ENCODE data around the gene ARPC1A.

Gene ARPC1A

DNA sequence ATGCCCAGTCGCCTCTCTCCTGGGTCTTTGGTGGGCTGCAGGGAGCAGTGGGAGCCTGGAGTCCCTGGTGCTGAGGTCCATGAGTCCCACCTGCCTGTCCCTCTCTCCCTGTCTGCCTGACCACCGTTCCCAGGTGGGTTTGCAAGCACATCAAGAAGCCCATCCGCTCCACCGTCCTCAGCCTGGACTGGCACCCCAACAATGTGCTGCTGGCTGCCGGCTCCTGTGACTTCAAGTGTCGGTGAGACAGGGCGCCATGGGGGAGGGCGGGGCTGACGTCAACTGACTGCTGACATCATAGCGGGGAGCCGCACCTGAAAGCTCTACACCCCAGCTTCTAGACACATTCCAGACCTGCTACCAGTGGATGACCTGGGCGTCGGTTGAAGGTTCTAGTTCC, 64.1 kb downstream of the ARPC1A start:
- H3K4me1 ChIP-seq (ENCODE audit: insufficient read depth, low read length, severe bottlenecking) = peaks cover 18% of the 10 kb centered on the region
- H3K9ac ChIP-seq (ENCODE audit: low read length) = no peak overlapping the region
- H3K27ac ChIP-seq (ENCODE audit: low read depth, low read length, poor library complexity, severe bottlenecking) = no peak overlapping the region
- H3K4me3 ChIP-seq (ENCODE audit: low read depth, low read length, poor library complexity, severe bottlenecking) = no peak overlapping the region
- no peak overlapping the region for H2AFZ ChIP-seq (ENCODE audit: low read length)
- no peaks in the 10 kb centered on the region for H4K20me1 ChIP-seq (ENCODE audit: insufficient read depth, low read length)
- no peaks in the 10 kb centered on the region for H3K79me2 ChIP-seq (ENCODE audit: insufficient read depth, low read length)
- no peaks in the 10 kb centered on the region for H3K9me3 ChIP-seq (ENCODE audit: low read length)
- H3K27me3 ChIP-seq (ENCODE audit: insufficient read depth, low read length) = no peaks in the 10 kb centered on the region
- no peaks in the 10 kb centered on the region for H3K9me2 ChIP-seq (ENCODE audit: low read depth, low read length)
- H3K36me3 ChIP-seq (ENCODE audit: insufficient read depth, low read length) = peaks cover 82% of the 10 kb centered on the region
- H3F3A ChIP-seq (ENCODE audit: insufficient read depth, low read length) = no peaks in the 10 kb centered on the region
- H3K4me2 ChIP-seq (ENCODE audit: low read length) = no peak overlapping the region
- TF ChIP-seq EZH2 (IDR thresholded peaks at IDR 0.05; ENCODE audit: borderline replicate concordance, low read length) = no peak
- TF ChIP-seq, protein P1, sequence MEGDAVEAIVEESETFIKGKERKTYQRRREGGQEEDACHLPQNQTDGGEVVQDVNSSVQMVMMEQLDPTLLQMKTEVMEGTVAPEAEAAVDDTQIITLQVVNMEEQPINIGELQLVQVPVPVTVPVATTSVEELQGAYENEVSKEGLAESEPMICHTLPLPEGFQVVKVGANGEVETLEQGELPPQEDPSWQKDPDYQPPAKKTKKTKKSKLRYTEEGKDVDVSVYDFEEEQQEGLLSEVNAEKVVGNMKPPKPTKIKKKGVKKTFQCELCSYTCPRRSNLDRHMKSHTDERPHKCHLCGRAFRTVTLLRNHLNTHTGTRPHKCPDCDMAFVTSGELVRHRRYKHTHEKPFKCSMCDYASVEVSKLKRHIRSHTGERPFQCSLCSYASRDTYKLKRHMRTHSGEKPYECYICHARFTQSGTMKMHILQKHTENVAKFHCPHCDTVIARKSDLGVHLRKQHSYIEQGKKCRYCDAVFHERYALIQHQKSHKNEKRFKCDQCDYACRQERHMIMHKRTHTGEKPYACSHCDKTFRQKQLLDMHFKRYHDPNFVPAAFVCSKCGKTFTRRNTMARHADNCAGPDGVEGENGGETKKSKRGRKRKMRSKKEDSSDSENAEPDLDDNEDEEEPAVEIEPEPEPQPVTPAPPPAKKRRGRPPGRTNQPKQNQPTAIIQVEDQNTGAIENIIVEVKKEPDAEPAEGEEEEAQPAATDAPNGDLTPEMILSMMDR (IDR thresholded peaks at IDR 0.05; ENCODE audit: low read length) = no peak

DNA sequence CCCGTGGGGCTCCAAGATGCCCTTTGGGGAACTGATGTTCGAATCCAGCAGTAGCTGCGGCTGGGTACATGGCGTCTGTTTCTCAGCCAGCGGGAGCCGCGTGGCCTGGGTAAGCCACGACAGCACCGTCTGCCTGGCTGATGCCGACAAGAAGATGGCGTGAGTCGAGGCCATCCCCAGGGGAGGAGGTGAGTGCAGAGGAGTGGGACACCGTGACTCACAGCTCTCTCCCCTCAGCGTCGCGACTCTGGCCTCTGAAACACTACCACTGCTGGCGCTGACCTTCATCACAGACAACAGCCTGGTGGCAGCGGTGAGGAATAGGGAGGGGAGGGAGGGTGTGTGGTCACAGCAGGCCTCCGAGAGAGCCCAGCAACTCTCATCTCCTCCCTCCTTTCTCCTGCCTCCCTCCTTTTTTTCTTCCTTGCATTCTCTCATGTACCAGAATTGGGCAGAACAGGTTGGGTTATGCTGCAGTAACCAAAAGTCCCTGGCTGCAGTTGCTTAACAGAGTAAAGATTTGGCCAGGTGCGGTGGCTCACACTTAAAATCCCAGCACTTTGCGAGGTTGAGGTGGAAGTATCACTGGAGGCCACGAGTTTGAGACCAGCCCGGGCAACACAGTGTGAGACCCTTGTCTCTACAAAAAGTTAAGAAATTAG, 65.4 kb downstream of the ARPC1A start:
- Histone ChIP-seq H3F3A (ENCODE audit: insufficient read depth, low read length) (no peaks in the 10 kb centered on the region), H3K27ac (ENCODE audit: low read depth, low read length, poor library complexity, severe bottlenecking) (peak overlapping the region; percentile 60), H3K36me3 (ENCODE audit: insufficient read depth, low read length) (peaks cover 89% of the 10 kb centered on the region), H3K27me3 (ENCODE audit: insufficient read depth, low read length) (no peaks in the 10 kb centered on the region), H3K79me2 (ENCODE audit: insufficient read depth, low read length) (no peaks in the 10 kb centered on the region), H3K4me1 (ENCODE audit: insufficient read depth, low read length, severe bottlenecking) (peaks cover 18% of the 10 kb centered on the region), H4K20me1 (ENCODE audit: insufficient read depth, low read length) (no peaks in the 10 kb centered on the region), H3K9me3 (ENCODE audit: low read length) (no peaks in the 10 kb centered on the region), H2AFZ (ENCODE audit: low read length) (no peak overlapping the region), H3K9ac (ENCODE audit: low read length) (no peak overlapping the region), H3K9me2 (ENCODE audit: low read depth, low read length) (no peaks in the 10 kb centered on the region), H3K4me2 (ENCODE audit: low read length) (no peak overlapping the region), H3K4me3 (ENCODE audit: low read depth, low read length, poor library complexity, severe bottlenecking) (no peak overlapping the region)
- no peak for TF ChIP-seq EZH2 (IDR thresholded peaks at IDR 0.05; ENCODE audit: borderline replicate concordance, low read length)

DNA sequence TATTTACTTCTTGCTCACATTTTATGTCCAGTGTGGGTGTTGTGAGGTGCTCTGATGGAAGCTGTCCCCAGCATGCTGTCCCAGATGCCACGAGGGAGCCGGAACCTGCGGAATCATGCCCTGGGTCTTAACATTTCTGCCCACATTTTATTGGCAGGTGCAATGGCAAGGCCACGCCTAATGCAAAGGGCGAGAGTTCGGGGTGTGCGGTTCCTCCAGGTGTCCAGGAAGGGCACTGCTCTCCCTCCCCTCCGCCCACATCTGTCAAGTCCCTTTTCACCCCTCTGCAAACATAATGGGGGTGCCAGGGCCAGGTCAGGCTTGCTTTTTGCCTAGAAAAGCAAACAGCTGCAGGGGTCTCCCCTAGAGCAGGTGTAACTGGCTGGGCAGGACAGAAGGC, 66.3 kb downstream of the ARPC1A start:
- H3K4me3 ChIP-seq (ENCODE audit: low read depth, low read length, poor library complexity, severe bottlenecking) = peak overlapping the region; percentile 54
- H3K4me2 ChIP-seq (ENCODE audit: low read length) = peak overlapping the region; percentile 65
- H4K20me1 ChIP-seq (ENCODE audit: insufficient read depth, low read length) = no peaks in the 10 kb centered on the region

More for the DNA sequence above, 66.3 kb downstream of the ARPC1A start:
- Histone ChIP-seq H2AFZ (ENCODE audit: low read length) (no peak overlapping the region), H3K9ac (ENCODE audit: low read length) (peak overlapping the region; percentile 53), H3K27ac (ENCODE audit: low read depth, low read length, poor library complexity, severe bottlenecking) (peak overlapping the region; percentile 60), H3K4me1 (ENCODE audit: insufficient read depth, low read length, severe bottlenecking) (peaks cover 18% of the 10 kb centered on the region), H3K36me3 (ENCODE audit: insufficient read depth, low read length) (peaks cover 88% of the 10 kb centered on the region), H3K79me2 (ENCODE audit: insufficient read depth, low read length) (no peaks in the 10 kb centered on the region), H3K27me3 (ENCODE audit: insufficient read depth, low read length) (no peaks in the 10 kb centered on the region), H3F3A (ENCODE audit: insufficient read depth, low read length) (no peaks in the 10 kb centered on the region), H3K9me3 (ENCODE audit: low read length) (no peaks in the 10 kb centered on the region), H3K9me2 (ENCODE audit: low read depth, low read length) (no peaks in the 10 kb centered on the region)
- TF ChIP-seq, protein P1 (IDR thresholded peaks at IDR 0.05; ENCODE audit: low read length) = no peak
- no peak for TF ChIP-seq EZH2 (IDR thresholded peaks at IDR 0.05; ENCODE audit: borderline replicate concordance, low read length)

Data from OCI-LY1 (cell line).